HG03097 (cell line): ENCODE data around the gene INO80B.
"Not testable (repeated sequence)": the region's sequence is repeated elsewhere in the genome, so short reads cannot be mapped to it uniquely, and the experiment has no call there.

Experiments used
- ATAC-seq: cut with Tn5 transposase; IDR thresholded peaks from one replicate; pipeline ENCODE4 v1.9.1; 2021; ENCODE audit not compliant: unreplicated experiment, low FRiP score

INO80B gene

GRCh38 chr2:74454654-74455511 lies at the start of gene INO80B:
Gene INO80B, plus strand, starts transcription at chr2:74455087. Its CDS starts 30 bp downstream, at chr2:74455117.
- peak; percentile 49 for ATAC-seq

GRCh38 chr2:74406035-74406434 lies 48.9 kb upstream of the INO80B start:
- ATAC-seq, result no peak

GRCh38 chr2:74407682-74408081 lies 47.2 kb upstream of the INO80B start:
- no peak for ATAC-seq

GRCh38 chr2:74413001-74413698 lies 41.7 kb upstream of the INO80B start:
- no peak for ATAC-seq

GRCh38 chr2:74414441-74414840 lies 40.4 kb upstream of the INO80B start:
- ATAC-seq, result no peak

- peak; percentile 61 for ATAC-seq
Observed at GRCh38 chr2:74414881-74415761, 39.8 kb upstream of the INO80B start.

- ATAC-seq, result no peak
Observed at GRCh38 chr2:74415762-74416395, 39.0 kb upstream of the INO80B start.

GRCh38 chr2:74416778-74417177 lies 38.1 kb upstream of the INO80B start:
- no peak for ATAC-seq

GRCh38 chr2:74417197-74417596 lies 37.7 kb upstream of the INO80B start:
- no peak for ATAC-seq

- ATAC-seq, result no peak
Observed at GRCh38 chr2:74417763-74418162, 37.1 kb upstream of the INO80B start.

- no peak for ATAC-seq
Observed at GRCh38 chr2:74418312-74418711, 36.6 kb upstream of the INO80B start.

GRCh38 chr2:74419345-74419744 lies 35.5 kb upstream of the INO80B start:
- ATAC-seq, result no peak

GRCh38 chr2:74420006-74420405 lies 34.9 kb upstream of the INO80B start:
- no peak for ATAC-seq

- ATAC-seq, result not testable (repeated sequence)
Observed at GRCh38 chr2:74420443-74421103, 34.3 kb upstream of the INO80B start.

- peak; percentile 79 for ATAC-seq
Observed at GRCh38 chr2:74421221-74421870, 33.5 kb upstream of the INO80B start, which contains the start of the genes C2orf81 and WDR54. Gene C2orf81, minus strand, starts transcription at chr2:74421619. Its CDS starts 59 bp downstream, at chr2:74421560. Gene WDR54, plus strand, starts transcription at chr2:74421730. Its CDS starts 424 bp downstream, at chr2:74422154.

GRCh38 chr2:74423231-74424095 lies 31.4 kb upstream of the INO80B start:
- ATAC-seq, result no peak

GRCh38 chr2:74424139-74424992 lies 30.5 kb upstream of the INO80B start:
- ATAC-seq, result no peak
